HepG2 (cell line): ENCODE data around the gene MCM8. TPM values are rescaled to one million over a fixed set of nuclear protein-coding genes. Genes with fewer than 3 reads are reported as not detected.

Experiments
- CHD4 ChIP-seq: fragments of 200-600 bp; sonication (generic); IDR thresholded peaks from 2 replicates; pipeline ENCODE4 v1.7.0; 2017; ENCODE audit warnings: mild to moderate bottlenecking, low read length, borderline replicate concordance
- ESRRA ChIP-seq: sonication (generic); formaldehyde crosslinking; IDR thresholded peaks from 2 replicates; pipeline ENCODE4 v1.5.1; 2020; ENCODE audit warnings: mild to moderate bottlenecking, low read depth, missing genetic modification reagents
- GTF3A ChIP-seq: sonication (generic); formaldehyde crosslinking; conservative IDR thresholded peaks from 2 replicates; pipeline ENCODE4 v1.4.0; 2020; ENCODE audit warnings: mild to moderate bottlenecking, missing genetic modification reagents
- HNF4G ChIP-seq, 2 experiments: sonication (generic) in 1 of 2; formaldehyde crosslinking in 1 of 2; IDR thresholded peaks; 2 replicates each; pipeline versions ENCODE4 v1.4.0 to v1.6.1; 2011 to 2020; ENCODE audit warnings: borderline replicate concordance in 2 of 2, low read depth in 2 of 2, mild to moderate bottlenecking in 2 of 2, low read length in 1 of 2, missing genetic modification reagents in 1 of 2, moderate library complexity in 1 of 2
- HOXA3 ChIP-seq: sonication (generic); formaldehyde crosslinking; IDR thresholded peaks from 2 replicates; pipeline ENCODE4 v1.5.0; 2020; ENCODE audit warnings: missing genetic modification reagents
- ISL2 ChIP-seq: sonication (generic); formaldehyde crosslinking; IDR thresholded peaks from 2 replicates; pipeline ENCODE4 v1.5.0; 2020; ENCODE audit warnings: missing genetic modification reagents
- MAFK ChIP-seq, 2 experiments: IDR thresholded peaks in 1 of 2; conservative IDR thresholded peaks in 1 of 2; 2 replicates each; pipeline ENCODE4 v1.6.1; 2011; ENCODE audit warnings: improper control_type of control experiment in 2 of 2, low read length in 2 of 2
- MED13 ChIP-seq: sonication (generic); formaldehyde crosslinking; IDR thresholded peaks from 2 replicates; pipeline ENCODE4 v1.5.0; 2020; ENCODE audit warnings: missing genetic modification reagents
- MTF2 ChIP-seq: sonication (generic); formaldehyde crosslinking; IDR thresholded peaks from 2 replicates; pipeline ENCODE4 v1.5.0; 2020; ENCODE audit warnings: missing genetic modification reagents, borderline replicate concordance
- SIN3B ChIP-seq: fragments of 150-350 bp; IDR thresholded peaks from 2 replicates; pipeline ENCODE4 v1.6.1; 2014; ENCODE audit warnings: low read length
- SIX1 ChIP-seq: sonication (generic); formaldehyde crosslinking; IDR thresholded peaks from 2 replicates; pipeline ENCODE4 v1.4.0; 2020; ENCODE audit warnings: missing genetic modification reagents, borderline replicate concordance
- SOX13 ChIP-seq, 3 experiments: fragments of 450-650 bp in 1 of 3; sonication (generic) in 1 of 3; formaldehyde crosslinking in 1 of 3; IDR thresholded peaks in 2 of 3; conservative IDR thresholded peaks in 1 of 3; 2 replicates each; pipeline versions ENCODE4 v1.5.0 to v1.6.1; 2016 to 2020; ENCODE audit warnings: antibody characterized with exemption in 1 of 3, mild to moderate bottlenecking in 1 of 3, missing compliant biosample characterization in 1 of 3, missing genetic modification reagents in 1 of 3, moderate library complexity in 1 of 3
- TBL1XR1 ChIP-seq: fragments of 150-350 bp; IDR thresholded peaks from 2 replicates; pipeline ENCODE4 v1.6.1; 2014; ENCODE audit warnings: borderline replicate concordance, low read length; ENCODE audit not compliant: partially characterized antibody
- TEAD3 ChIP-seq: optimal IDR thresholded peaks from 2 replicates; pipeline ENCODE3; 2016; ENCODE audit warnings: borderline replicate concordance
- TRAFD1 ChIP-seq: sonication (generic); formaldehyde crosslinking; IDR thresholded peaks from 2 replicates; pipeline ENCODE4 v1.5.1; 2020; ENCODE audit warnings: missing genetic modification reagents, mild to moderate bottlenecking, borderline replicate concordance
- ZBED4 ChIP-seq: sonication (generic); formaldehyde crosslinking; IDR thresholded peaks from 2 replicates; pipeline ENCODE4 v1.4.0; 2020; ENCODE audit warnings: missing genetic modification reagents, borderline replicate concordance
- ZMYM4 ChIP-seq: sonication (generic); formaldehyde crosslinking; IDR thresholded peaks from 2 replicates; pipeline ENCODE4 v1.8.1; 2023; ENCODE audit warnings: mild to moderate bottlenecking, missing genetic modification reagents
- ZNF225 ChIP-seq: sonication (generic); formaldehyde crosslinking; IDR thresholded peaks from 2 replicates; pipeline ENCODE4 v1.4.0; 2020; ENCODE audit warnings: mild to moderate bottlenecking, missing genetic modification reagents
- ZNF264 ChIP-seq: sonication (generic); formaldehyde crosslinking; IDR thresholded peaks from 2 replicates; pipeline ENCODE4 v1.4.0; 2020; ENCODE audit warnings: missing genetic modification reagents
- ZNF362 ChIP-seq: sonication (generic); formaldehyde crosslinking; IDR thresholded peaks from 2 replicates; pipeline ENCODE4 v1.4.0; 2020; ENCODE audit warnings: missing genetic modification reagents, mild to moderate bottlenecking, borderline replicate concordance
- ZNF660 ChIP-seq: sonication (generic); formaldehyde crosslinking; IDR thresholded peaks from 2 replicates; pipeline ENCODE4 v1.5.1; 2020; ENCODE audit warnings: mild to moderate bottlenecking, low read depth, missing genetic modification reagents, borderline replicate concordance
- ZNF670 ChIP-seq: sonication (generic); formaldehyde crosslinking; IDR thresholded peaks from 2 replicates; pipeline ENCODE4 v1.8.0; 2022; ENCODE audit warnings: mild to moderate bottlenecking, missing genetic modification reagents, borderline replicate concordance
- polyA plus RNA-seq, 8 experiments: library from polyadenylated mRNA; depleted of rRNA in 3 of 8; stranded (reverse) in 7 of 8; unstranded in 1 of 8; fragments of >200 nt; fragmentation: Illumina TruSeq in 4 of 8; extraction: Trizol in 4 of 8; gene quantifications; 2 replicates each; pipeline versions ENCODE4 v1.2.1 to v1.2.3, GENCODE V29; 2011 to 2016; ENCODE audit warnings: low read depth in 4 of 8, missing spikeins in 1 of 8, mixed read lengths in 1 of 8; ENCODE audit not compliant: insufficient read depth in 1 of 8
- total RNA-seq, 5 experiments: library from RNA; depleted of rRNA; stranded (reverse); fragments of >200 nt; fragmentation: Illumina TruSeq; extraction: Trizol; gene quantifications; 2 replicates each; pipeline ENCODE4 v1.2.3, GENCODE V29; 2016; ENCODE audit warnings: low read depth in 1 of 5

Gene MCM8
- total and polyA plus RNA-seq, 2 of the 13 experiments (the other 11 are each of a cell fraction or from before 2014, with no cell fraction given): 11.5 to 59.3 TPM

GRCh38 chr20:5980720-5981538 is 30.5 kb downstream of the MCM8 start (continued):
- TF ChIP-seq ZBED4 (CRISPR knock-in tag) (no peak), ZNF362 (peak; percentile 89), TEAD3 (peak; percentile 23), CHD4 (0 out of 2 replicates have a peak, but pooled peaks have one; percentile 55), ZNF225 (no peak), TRAFD1 (no peak), MAFK (conservative IDR thresholded peaks at IDR 0.05 in 1 of 2, IDR thresholded peaks at IDR 0.05 in 1 of 2; ENCODE audit: low read length in 2 of 2) (0 out of 4 replicates have a peak, but pooled peaks of 1 of the 2 experiments have one; percentile 8), ZMYM4 (CRISPR knock-in tag) (0 out of 2 replicates have a peak, but pooled peaks have one; percentile 12), ZNF670 (CRISPR knock-in tag) (no peak), MED13 (CRISPR knock-in tag) (no peak), MTF2 (CRISPR knock-in tag) (no peak), HOXA3 (no peak), HNF4G (IDR thresholded peaks at IDR 0.05; ENCODE audit: borderline replicate concordance, low read depth, low read length) (peak; percentile 72), HNF4G (CRISPR knock-in tag; IDR thresholded peaks at IDR 0.05; ENCODE audit: borderline replicate concordance, low read depth) (no peak), ISL2 (CRISPR knock-in tag) (no peak), SIX1 (CRISPR knock-in tag) (no peak), TBL1XR1 (no peak), ESRRA (no peak), ZNF660 (CRISPR knock-in tag) (no peak), ZNF264 (CRISPR knock-in tag) (no peak), SIN3B (no peak), GTF3A (no peak), SOX13 (IDR thresholded peaks at IDR 0.05) (no peak), SOX13 (CRISPR knock-in tag; conservative IDR thresholded peaks at IDR 0.05 in 1 of 2, IDR thresholded peaks at IDR 0.05 in 1 of 2) (no peak)
